Posterior vena cava (tissue), 2 donors: Measurements from ENCODE around the gene CSK. TPM values are rescaled to one million over a fixed set of nuclear protein-coding genes. Genes with fewer than 3 reads are reported as not detected.

Experiments
- DNase-seq: peaks from one replicate; pipeline ENCODE4 v3.0.0-alpha.2; 2020; ENCODE audit warnings: low spot score
- intact Hi-C, 2 donors: fragments of 100-400 bp; cut with DNase I; formaldehyde crosslinking; loops; one replicate each; pipeline versions ENCODE4 v1.14.1 to v1.14.2; 2022 to 2023
- total RNA-seq, 2 donors: library from RNA; stranded (reverse); fragmentation: NEBNext Ultra II Directional; extraction: Animal tissue kit (Norgen Biotek cat#: 25700); gene quantifications; one replicate each; pipeline ENCODE4 v1.2.1, GENCODE V29; 2021
- donor health status: DM: yes; HTN: yes; CAD: no.
- donor health status: DM: yes; HTN: yes; CAD: no.

CSK gene
- total RNA-seq, 2 donors from 2014 or later = 29.6 to 31.8 TPM

GRCh38 chr15:74793135-74794028 is 11.5 kb downstream of the CSK start:
- intact Hi-C loops = no loop called here
- no peak for DNase-seq

GRCh38 chr15:74794248-74794969 is 12.5 kb downstream of the CSK start:
- intact Hi-C loops = no loop called here
- DNase-seq = no peak

GRCh38 chr15:74794970-74795349 is 13.1 kb downstream of the CSK start:
- DNase-seq = no peak
- intact Hi-C loops = no loop called here

- intact Hi-C loops = no loop called here
- no peak for DNase-seq
Measured at GRCh38 chr15:74795966-74796625, 14.2 kb downstream of the CSK start.

- intact Hi-C loops = no loop called here
- no peak for DNase-seq
Measured at GRCh38 chr15:74798388-74799254, 16.7 kb downstream of the CSK start.

- intact Hi-C loops = no loop called here
- DNase-seq = no peak
Measured at GRCh38 chr15:74799255-74799855, 17.5 kb downstream of the CSK start.

- peak; percentile 95 for DNase-seq
- intact Hi-C loops = loop anchor here in 1 of 2 donors (2.0 kb wide), 1 partner anchor 29 kb away; no protein-coding TSS in a partner anchor
Measured at GRCh38 chr15:74799856-74800558, 18.1 kb downstream of the CSK start.

- intact Hi-C loops = loop anchor here in 1 of 2 donors (2.0 kb wide), 1 partner anchor 30 kb away; no protein-coding TSS in a partner anchor
- DNase-seq = no peak
Measured at GRCh38 chr15:74800559-74801094, 18.7 kb downstream of the CSK start.

GRCh38 chr15:74801311-74801997 is 19.6 kb downstream of the CSK start:
- no peak for DNase-seq
- intact Hi-C loops = loop anchor here in 1 of 2 donors (2.0 kb wide), 1 partner anchor 31 kb away; no protein-coding TSS in a partner anchor

GRCh38 chr15:74802290-74802689 is 20.4 kb downstream of the CSK start:
- intact Hi-C loops = no loop called here
- no peak for DNase-seq

GRCh38 chr15:74802862-74803447 is 21.1 kb downstream of the CSK start:
- intact Hi-C loops = no loop called here
- no peak for DNase-seq

- intact Hi-C loops = no loop called here
- no peak for DNase-seq
Measured at GRCh38 chr15:74804935-74805334, 23.1 kb downstream of the CSK start.

- intact Hi-C loops = loop anchor here in 1 of 2 donors (2.0 kb wide), 1 partner anchor 52 kb away; no protein-coding TSS in a partner anchor
- DNase-seq = no peak
Measured at GRCh38 chr15:74807282-74807681, 25.4 kb downstream of the CSK start.

- intact Hi-C loops = no loop called here
Measured at GRCh38 chr15:74808078-74808839, 26.4 kb downstream of the CSK start.

GRCh38 chr15:74808840-74809229 is 27.0 kb downstream of the CSK start:
- intact Hi-C loops = no loop called here
- no peak for DNase-seq

More at GRCh38 chr15:74808078-74808839, 26.4 kb downstream of the CSK start:
- DNase-seq = no peak

- intact Hi-C loops = no loop called here
- no peak for DNase-seq
Measured at GRCh38 chr15:74809242-74809641, 27.4 kb downstream of the CSK start.
